A673 (cell line): Measurements from ENCODE around the gene FIGN.

Experiments
- CTCF ChIP-seq: fragments of 300-800, 200-600 bp; sonication (generic); conservative IDR thresholded peaks from 2 replicates; pipeline ENCODE4 v1.5.1; 2017; ENCODE audit warnings: low read depth, mild to moderate bottlenecking, antibody characterized with exemption, low read length, moderate library complexity, mixed read lengths
- EZH2 ChIP-seq: fragments of 200-600 bp; sonication (generic); IDR thresholded peaks from 2 replicates; pipeline ENCODE4 v1.6.1; 2017; ENCODE audit warnings: borderline replicate concordance, low read depth, mild to moderate bottlenecking, mixed read lengths, antibody characterized with exemption, low read length; ENCODE audit not compliant: poor library complexity, severe bottlenecking

- no peak for TF ChIP-seq CTCF
- TF ChIP-seq EZH2, result no peak
These were observed 15.9 kb upstream of the FIGN start for GRCh38 chr2:163751696-163752095.
